GM12878 (cell line): ENCODE data around the gene TCF7L1. TPM values are rescaled to one million over a fixed set of nuclear protein-coding genes. Genes with fewer than 3 reads are reported as not detected.

Source experiments
- NFYB ChIP-seq: IDR thresholded peaks from 2 replicates; pipeline ENCODE4 v1.6.1; 2011; ENCODE audit warnings: low read depth, mild to moderate bottlenecking, low read length, improper control_type of control experiment, moderate library complexity; ENCODE audit not compliant: insufficient read depth
- RB1 ChIP-seq: fragments of 450-650 bp; formaldehyde crosslinking; IDR thresholded peaks from 2 replicates; pipeline ENCODE4 v1.6.1; 2017; ENCODE audit warnings: mild to moderate bottlenecking, borderline replicate concordance
- TAF1 ChIP-seq: IDR thresholded peaks from 2 replicates; pipeline ENCODE4 v1.6.1; 2011; ENCODE audit warnings: mild to moderate bottlenecking, low read depth, low read length, borderline replicate concordance
- WRNIP1 ChIP-seq: IDR thresholded peaks from 2 replicates; pipeline ENCODE4 v1.6.1; 2011; ENCODE audit warnings: low read depth, low read length, improper control_type of control experiment, borderline replicate concordance
- ZNF217 ChIP-seq: fragments of 450-650 bp; IDR thresholded peaks from 2 replicates; pipeline ENCODE4 v1.6.1; 2017; ENCODE audit warnings: antibody characterized with exemption, mild to moderate bottlenecking
- polyA plus RNA-seq, 11 experiments: library from polyadenylated mRNA; depleted of rRNA in 4 of 11; unstranded in 6 of 11; stranded (reverse) in 5 of 11; fragments of >200 nt; fragmentation: Nextera tagmentation in 4 of 11; fragmentation: Illumina TruSeq in 1 of 11; extraction: Ambion mirVana in 4 of 11; extraction: Trizol in 1 of 11; gene quantifications; 1 replicate in 1 of 11; 2 replicates in 10 of 11; pipeline versions ENCODE4 v1.2.1 to v1.2.3, GENCODE V29; 2011 to 2016; ENCODE audit warnings: inconsistent platforms in 2 of 11, missing spikeins in 2 of 11, low read depth in 1 of 11
- total RNA-seq, 4 experiments: library from RNA; depleted of rRNA in 3 of 4; stranded (reverse); fragments of >200 nt in 3 of 4; fragmentation: Illumina TruSeq in 1 of 4; extraction: Trizol in 1 of 4; gene quantifications; 2 replicates each; pipeline versions ENCODE4 v1.2.1 to v1.2.3, GENCODE V29; 2013 to 2021
- TF ChIP-seq, protein P1 (sequence below): fragments of 450-650 bp; IDR thresholded peaks from 2 replicates; pipeline ENCODE4 v1.6.1; 2017; ENCODE audit warnings: mild to moderate bottlenecking, moderate library complexity
- TF ChIP-seq, protein P2 (sequence below): IDR thresholded peaks from 2 replicates; pipeline ENCODE4 v1.6.1; 2012; ENCODE audit warnings: low read depth, low read length, improper control_type of control experiment
- TF ChIP-seq, protein P3 (sequence below): fragments of 450-650 bp; formaldehyde crosslinking; IDR thresholded peaks from 2 replicates; pipeline ENCODE4 v1.5.0; 2022; ENCODE audit warnings: mild to moderate bottlenecking, missing genetic modification characterization
- TF ChIP-seq, protein P4 (sequence below): fragments of 150-350 bp; IDR thresholded peaks from 2 replicates; pipeline ENCODE4 v1.6.1; 2014; ENCODE audit warnings: mild to moderate bottlenecking, low read depth, low read length

Gene TCF7L1
- total and polyA plus RNA-seq, 10 of the 15 experiments (the other 5 are each of a cell fraction or from before 2014, with no cell fraction given), result 0.03 to 0.11 (median 0.10) TPM; not detected in 7

DNA sequence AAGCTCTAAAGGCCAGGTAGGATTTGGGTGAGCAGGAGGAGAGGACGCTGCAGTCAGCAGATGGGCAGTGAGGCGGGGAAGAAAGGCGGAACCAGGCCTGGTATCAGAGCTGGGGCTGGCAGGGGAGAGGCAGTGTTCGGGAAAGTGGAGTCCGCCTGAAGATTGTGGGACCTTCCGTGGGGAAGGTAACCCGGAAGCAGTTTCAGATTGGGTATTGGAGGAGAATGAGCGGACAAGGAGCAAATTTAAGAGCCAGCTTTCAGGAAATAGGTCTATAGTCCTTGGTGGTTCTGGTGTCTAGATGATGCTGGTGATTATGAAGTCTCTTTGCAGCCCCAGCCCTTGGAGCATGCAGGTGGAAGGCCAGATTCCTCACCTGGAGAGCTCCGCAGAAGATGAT, 51.0 kb downstream of the TCF7L1 start (continued):
- TF ChIP-seq, protein P1, sequence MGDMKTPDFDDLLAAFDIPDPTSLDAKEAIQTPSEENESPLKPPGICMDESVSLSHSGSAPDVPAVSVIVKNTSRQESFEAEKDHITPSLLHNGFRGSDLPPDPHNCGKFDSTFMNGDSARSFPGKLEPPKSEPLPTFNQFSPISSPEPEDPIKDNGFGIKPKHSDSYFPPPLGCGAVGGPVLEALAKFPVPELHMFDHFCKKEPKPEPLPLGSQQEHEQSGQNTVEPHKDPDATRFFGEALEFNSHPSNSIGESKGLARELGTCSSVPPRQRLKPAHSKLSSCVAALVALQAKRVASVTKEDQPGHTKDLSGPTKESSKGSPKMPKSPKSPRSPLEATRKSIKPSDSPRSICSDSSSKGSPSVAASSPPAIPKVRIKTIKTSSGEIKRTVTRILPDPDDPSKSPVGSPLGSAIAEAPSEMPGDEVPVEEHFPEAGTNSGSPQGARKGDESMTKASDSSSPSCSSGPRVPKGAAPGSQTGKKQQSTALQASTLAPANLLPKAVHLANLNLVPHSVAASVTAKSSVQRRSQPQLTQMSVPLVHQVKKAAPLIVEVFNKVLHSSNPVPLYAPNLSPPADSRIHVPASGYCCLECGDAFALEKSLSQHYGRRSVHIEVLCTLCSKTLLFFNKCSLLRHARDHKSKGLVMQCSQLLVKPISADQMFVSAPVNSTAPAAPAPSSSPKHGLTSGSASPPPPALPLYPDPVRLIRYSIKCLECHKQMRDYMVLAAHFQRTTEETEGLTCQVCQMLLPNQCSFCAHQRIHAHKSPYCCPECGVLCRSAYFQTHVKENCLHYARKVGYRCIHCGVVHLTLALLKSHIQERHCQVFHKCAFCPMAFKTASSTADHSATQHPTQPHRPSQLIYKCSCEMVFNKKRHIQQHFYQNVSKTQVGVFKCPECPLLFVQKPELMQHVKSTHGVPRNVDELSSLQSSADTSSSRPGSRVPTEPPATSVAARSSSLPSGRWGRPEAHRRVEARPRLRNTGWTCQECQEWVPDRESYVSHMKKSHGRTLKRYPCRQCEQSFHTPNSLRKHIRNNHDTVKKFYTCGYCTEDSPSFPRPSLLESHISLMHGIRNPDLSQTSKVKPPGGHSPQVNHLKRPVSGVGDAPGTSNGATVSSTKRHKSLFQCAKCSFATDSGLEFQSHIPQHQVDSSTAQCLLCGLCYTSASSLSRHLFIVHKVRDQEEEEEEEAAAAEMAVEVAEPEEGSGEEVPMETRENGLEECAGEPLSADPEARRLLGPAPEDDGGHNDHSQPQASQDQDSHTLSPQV, result no peak
- TF ChIP-seq TAF1, result no peak
- no peak for TF ChIP-seq RB1
- no peak for TF ChIP-seq WRNIP1
- TF ChIP-seq ZNF217, result no peak
- TF ChIP-seq, protein P2, sequence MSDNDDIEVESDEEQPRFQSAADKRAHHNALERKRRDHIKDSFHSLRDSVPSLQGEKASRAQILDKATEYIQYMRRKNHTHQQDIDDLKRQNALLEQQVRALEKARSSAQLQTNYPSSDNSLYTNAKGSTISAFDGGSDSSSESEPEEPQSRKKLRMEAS, result no peak
- TF ChIP-seq, protein P3, sequence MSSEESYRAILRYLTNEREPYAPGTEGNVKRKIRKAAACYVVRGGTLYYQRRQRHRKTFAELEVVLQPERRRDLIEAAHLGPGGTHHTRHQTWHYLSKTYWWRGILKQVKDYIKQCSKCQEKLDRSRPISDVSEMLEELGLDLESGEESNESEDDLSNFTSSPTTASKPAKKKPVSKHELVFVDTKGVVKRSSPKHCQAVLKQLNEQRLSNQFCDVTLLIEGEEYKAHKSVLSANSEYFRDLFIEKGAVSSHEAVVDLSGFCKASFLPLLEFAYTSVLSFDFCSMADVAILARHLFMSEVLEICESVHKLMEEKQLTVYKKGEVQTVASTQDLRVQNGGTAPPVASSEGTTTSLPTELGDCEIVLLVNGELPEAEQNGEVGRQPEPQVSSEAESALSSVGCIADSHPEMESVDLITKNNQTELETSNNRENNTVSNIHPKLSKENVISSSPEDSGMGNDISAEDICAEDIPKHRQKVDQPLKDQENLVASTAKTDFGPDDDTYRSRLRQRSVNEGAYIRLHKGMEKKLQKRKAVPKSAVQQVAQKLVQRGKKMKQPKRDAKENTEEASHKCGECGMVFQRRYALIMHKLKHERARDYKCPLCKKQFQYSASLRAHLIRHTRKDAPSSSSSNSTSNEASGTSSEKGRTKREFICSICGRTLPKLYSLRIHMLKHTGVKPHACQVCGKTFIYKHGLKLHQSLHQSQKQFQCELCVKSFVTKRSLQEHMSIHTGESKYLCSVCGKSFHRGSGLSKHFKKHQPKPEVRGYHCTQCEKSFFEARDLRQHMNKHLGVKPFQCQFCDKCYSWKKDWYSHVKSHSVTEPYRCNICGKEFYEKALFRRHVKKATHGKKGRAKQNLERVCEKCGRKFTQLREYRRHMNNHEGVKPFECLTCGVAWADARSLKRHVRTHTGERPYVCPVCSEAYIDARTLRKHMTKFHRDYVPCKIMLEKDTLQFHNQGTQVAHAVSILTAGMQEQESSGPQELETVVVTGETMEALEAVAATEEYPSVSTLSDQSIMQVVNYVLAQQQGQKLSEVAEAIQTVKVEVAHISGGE (CRISPR knock-in tag), result no peak
- TF ChIP-seq NFYB, result no peak
- TF ChIP-seq, protein P4, sequence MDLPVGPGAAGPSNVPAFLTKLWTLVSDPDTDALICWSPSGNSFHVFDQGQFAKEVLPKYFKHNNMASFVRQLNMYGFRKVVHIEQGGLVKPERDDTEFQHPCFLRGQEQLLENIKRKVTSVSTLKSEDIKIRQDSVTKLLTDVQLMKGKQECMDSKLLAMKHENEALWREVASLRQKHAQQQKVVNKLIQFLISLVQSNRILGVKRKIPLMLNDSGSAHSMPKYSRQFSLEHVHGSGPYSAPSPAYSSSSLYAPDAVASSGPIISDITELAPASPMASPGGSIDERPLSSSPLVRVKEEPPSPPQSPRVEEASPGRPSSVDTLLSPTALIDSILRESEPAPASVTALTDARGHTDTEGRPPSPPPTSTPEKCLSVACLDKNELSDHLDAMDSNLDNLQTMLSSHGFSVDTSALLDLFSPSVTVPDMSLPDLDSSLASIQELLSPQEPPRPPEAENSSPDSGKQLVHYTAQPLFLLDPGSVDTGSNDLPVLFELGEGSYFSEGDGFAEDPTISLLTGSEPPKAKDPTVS, result no peak
